Bronchial epithelial cell (primary cell): ENCODE results near the gene ADD3. TPM values are rescaled to one million over a fixed set of nuclear protein-coding genes. Genes with fewer than 3 reads are reported as not detected.
"Not testable (repeated sequence)": the region's sequence is repeated elsewhere in the genome, so short reads cannot be mapped to it uniquely, and the experiment has no call there.

Experiments used
- DNase-seq: peaks from one replicate; pipeline ENCODE4 v3.0.0-alpha.2; 2010; ENCODE audit warnings: low read depth
- FAIRE-seq: peaks from 2 replicates; lab custom pipeline; 2011; peaks lifted over from hg19 to GRCh38; lab: Jason Lieb, UNC
- H3K27me3 ChIP-seq: 2 replicates; pipeline ENCODE4 v1.5.1; 2011; ENCODE audit warnings: low read length; ENCODE audit not compliant: control insufficient read depth, insufficient read depth
- H3K36me3 ChIP-seq: 2 replicates; pipeline ENCODE4 v1.5.1; 2011; ENCODE audit warnings: low read length; ENCODE audit not compliant: control insufficient read depth, insufficient read depth
- H3K4me3 ChIP-seq: 2 replicates; pipeline ENCODE4 v1.5.1; 2011; ENCODE audit warnings: mild to moderate bottlenecking, low read depth, low read length, control low read depth
- CTCF ChIP-seq: IDR thresholded peaks from 2 replicates; pipeline ENCODE4 v1.5.1; 2011; ENCODE audit warnings: mild to moderate bottlenecking, moderate library complexity, low read length, control low read depth, inconsistent platforms; ENCODE audit not compliant: insufficient read depth, severe bottlenecking
- total RNA-seq: library from RNA; depleted of rRNA; stranded (reverse); fragments of >200 nt; gene quantifications from 2 replicates; pipeline ENCODE4 v1.2.1, GENCODE V29; 2014

ADD3 gene
- total RNA-seq, 1 donor from 2014 or later = 39.5 TPM

- DNase-seq (no peak), FAIRE-seq (no peak)
- Histone ChIP-seq H3K36me3 (peaks cover 2% of the 10 kb centered on the region), H3K4me3 (no peak overlapping the region), H3K27me3 (no peaks in the 10 kb centered on the region)
- TF ChIP-seq CTCF = no peak
Observed at GRCh38 chr10:110123594-110123993, 115.8 kb downstream of the ADD3 start.

GRCh38 chr10:110129490-110129889 lies 121.7 kb downstream of the ADD3 start:
- Histone ChIP-seq H3K27me3 (no peaks in the 10 kb centered on the region), H3K4me3 (no peak overlapping the region), H3K36me3 (peaks cover 4% of the 10 kb centered on the region)
- DNase-seq = no peak
- FAIRE-seq = no peak
- no peak for TF ChIP-seq CTCF

- no peak for DNase-seq
- no peak for TF ChIP-seq CTCF
- H3K4me3 ChIP-seq = no peak overlapping the region
- H3K27me3 ChIP-seq = no peaks in the 10 kb centered on the region
- FAIRE-seq = no peak
- H3K36me3 ChIP-seq = peaks cover 4% of the 10 kb centered on the region
Observed at GRCh38 chr10:110134917-110135316, 127.1 kb downstream of the ADD3 start.

GRCh38 chr10:110135836-110136235 lies 128.1 kb downstream of the ADD3 start:
- not testable (repeated sequence) for H3K27me3 ChIP-seq, H3K4me3 ChIP-seq, H3K36me3 ChIP-seq, FAIRE-seq, DNase-seq

DNA sequence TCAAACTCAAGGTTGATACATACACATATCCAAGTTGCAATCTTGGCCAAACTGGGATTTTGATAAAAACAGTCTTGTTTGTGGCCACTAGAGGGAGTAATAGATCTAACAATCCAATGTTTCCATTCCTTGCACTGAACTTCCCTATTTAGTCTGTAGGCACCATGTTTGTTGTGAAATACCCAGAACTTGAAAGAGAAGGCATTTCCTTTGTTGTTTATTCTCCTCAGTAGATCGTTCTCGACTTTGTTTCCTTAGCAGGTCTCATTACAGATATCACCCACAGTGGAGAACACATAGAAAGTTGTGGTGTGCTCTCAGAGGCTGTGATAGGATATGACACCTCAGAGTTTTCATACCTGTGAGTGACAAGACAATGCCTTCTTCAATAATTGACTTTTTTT lies 129.4 kb downstream of the ADD3 start:
- peak; percentile 64 for TF ChIP-seq CTCF
- Histone ChIP-seq H3K36me3 (peaks cover 1% of the 10 kb centered on the region), H3K4me3 (no peak overlapping the region), H3K27me3 (no peaks in the 10 kb centered on the region)
- FAIRE-seq (no peak), DNase-seq (peak; percentile 78)

GRCh38 chr10:110138197-110138812 lies 130.5 kb downstream of the ADD3 start:
- H3K27me3 ChIP-seq = no peaks in the 10 kb centered on the region
- no peak overlapping the region for H3K4me3 ChIP-seq
- FAIRE-seq = no peak
- H3K36me3 ChIP-seq = no peaks in the 10 kb centered on the region
- DNase-seq = peak; percentile 65
- TF ChIP-seq CTCF = peak; percentile 49
